ENCODE results near the gene PKM.

Gene PKM

GRCh38 chr15:72235298-72235697 is 4.3 kb upstream of the PKM start:
- DNase-seq (ENCODE audit: low read depth in 2 of 2), result no peak

GRCh38 chr15:72233769-72234168 is 2.8 kb upstream of the PKM start:
- no peak for DNase-seq (ENCODE audit: low read depth in 2 of 2)

- DNase-seq (ENCODE audit: low read depth in 2 of 2), result peak in 1 of 2 experiments; percentile 42
These were observed 966 bp upstream of the PKM start for GRCh38 chr15:72231833-72232478.

GRCh38 chr15:72230197-72231065 is 559 bp downstream of the PKM start:
- peak; percentile 77 to 97 for DNase-seq (ENCODE audit: low read depth in 2 of 2)

- DNase-seq (ENCODE audit: low read depth in 2 of 2), result no peak
These were observed 1.1 kb downstream of the PKM start for GRCh38 chr15:72229947-72230196.

- no peak for DNase-seq (ENCODE audit: low read depth in 2 of 2)
These were observed 1.7 kb downstream of the PKM start for GRCh38 chr15:72229076-72229946.

- no peak for DNase-seq (ENCODE audit: low read depth in 2 of 2)
These were observed 3.3 kb downstream of the PKM start for GRCh38 chr15:72227720-72228119.

- peak; percentile 41 to 48 for DNase-seq (ENCODE audit: low read depth in 2 of 2)
These were observed 3.8 kb downstream of the PKM start for GRCh38 chr15:72227192-72227586.

GRCh38 chr15:72223278-72223677 is 7.7 kb downstream of the PKM start:
- DNase-seq (ENCODE audit: low read depth in 2 of 2), result no peak

- no peak for DNase-seq (ENCODE audit: low read depth in 2 of 2)
These were observed 8.6 kb downstream of the PKM start for GRCh38 chr15:72222393-72222792.

- no peak for DNase-seq (ENCODE audit: low read depth in 2 of 2)
These were observed 10.3 kb downstream of the PKM start for GRCh38 chr15:72220687-72221086.

- DNase-seq (ENCODE audit: low read depth in 2 of 2), result no peak
These were observed 13.8 kb downstream of the PKM start for GRCh38 chr15:72217216-72217615.

GRCh38 chr15:72216079-72216478 is 14.9 kb downstream of the PKM start:
- no peak for DNase-seq (ENCODE audit: low read depth in 2 of 2)

GRCh38 chr15:72207558-72208085 is 23.4 kb downstream of the PKM start:
- DNase-seq (ENCODE audit: low read depth in 2 of 2), result no peak

- no peak for DNase-seq (ENCODE audit: low read depth in 2 of 2)
These were observed 24.4 kb downstream of the PKM start for GRCh38 chr15:72206677-72207000.

- no peak for DNase-seq (ENCODE audit: low read depth in 2 of 2)
These were observed 24.9 kb downstream of the PKM start for GRCh38 chr15:72205896-72206676.

- DNase-seq (ENCODE audit: low read depth in 2 of 2), result no peak
These were observed 25.7 kb downstream of the PKM start for GRCh38 chr15:72205273-72205672.

- no peak for DNase-seq (ENCODE audit: low read depth in 2 of 2)
These were observed 27.5 kb downstream of the PKM start for GRCh38 chr15:72203507-72203837.

GRCh38 chr15:72202801-72203506 is 28.0 kb downstream of the PKM start:
- DNase-seq (ENCODE audit: low read depth in 2 of 2), result no peak

GRCh38 chr15:72202302-72202701 is 28.7 kb downstream of the PKM start:
- DNase-seq (ENCODE audit: low read depth in 2 of 2), result no peak

GRCh38 chr15:72201391-72201921 is 29.5 kb downstream of the PKM start:
- DNase-seq (ENCODE audit: low read depth in 2 of 2), result no peak

Measured in stimulated activated CD4-positive, alpha-beta T cell treated with anti-CD3 and anti-CD28 coated beads, Interleukin-12 subunit alpha, Interleukin-12 subunit beta, amount 100 ng/mL, for 24 hours (primary cell).